HEK293 (cell line): ENCODE data around the gene ZNF223.

Experiments used
- CTCF ChIA-PET: fragments of 350-600 bp; formaldehyde crosslinking; extraction: SDS; loops from one replicate; lab custom pipeline; 2021; ENCODE audit warnings: antibody characterized with exemption; lab: Yijun Ruan, JAX
- POLR2A ChIA-PET: fragments of 300-600 bp; formaldehyde crosslinking; extraction: SDS; loops from one replicate; lab custom pipeline; 2020; ENCODE audit warnings: antibody characterized with exemption, inconsistent platforms; lab: Yijun Ruan, JAX
- H3K27ac ChIP-seq: fragments of 200-500 bp; sonication (Bioruptor generic); 2 replicates; pipeline ENCODE4 v1.5.1; 2014; ENCODE audit warnings: low read depth, low read length, control low read depth, inconsistent platforms; ENCODE audit errors: extremely low read depth
- H3K36me3 ChIP-seq, 2 experiments: fragments of 200-500 bp in 1 of 2; sonication (Bioruptor generic) in 1 of 2; 1 replicate in 1 of 2; 2 replicates in 1 of 2; pipeline ENCODE4 v1.5.1; 2014 to 2017; ENCODE audit warnings: inconsistent platforms in 2 of 2, low read length in 2 of 2; ENCODE audit not compliant: control insufficient read depth in 2 of 2, insufficient read depth in 1 of 2
- H3K4me1 ChIP-seq: fragments of 200-500 bp; sonication (Bioruptor generic); 2 replicates; pipeline ENCODE4 v1.5.1; 2014; ENCODE audit warnings: mild to moderate bottlenecking, low read length, inconsistent platforms; ENCODE audit not compliant: control insufficient read depth, insufficient read depth
- H3K4me3 ChIP-seq: 2 replicates; pipeline ENCODE4 v1.5.1; 2011; ENCODE audit warnings: low read depth, mild to moderate bottlenecking, control low read depth, low read length, moderate library complexity
- H3K9me3 ChIP-seq: fragments of 200-500 bp; sonication (Bioruptor generic); 2 replicates; pipeline ENCODE4 v1.5.1; 2014; ENCODE audit warnings: low read depth, low read length, inconsistent platforms; ENCODE audit not compliant: control insufficient read depth, insufficient read depth
- ELK4 ChIP-seq: IDR thresholded peaks from 2 replicates; pipeline ENCODE4 v1.6.1; 2011; ENCODE audit warnings: mild to moderate bottlenecking, low read depth, low read length, borderline replicate concordance
- IKZF3 ChIP-seq: fragments of 450-650 bp; IDR thresholded peaks from 2 replicates; pipeline ENCODE4 v1.5.0; 2018; ENCODE audit warnings: missing biosample characterization, mild to moderate bottlenecking, missing genetic modification characterization, moderate library complexity
- MZF1 ChIP-seq: fragments of 450-650 bp; formaldehyde crosslinking; IDR thresholded peaks from 2 replicates; pipeline ENCODE4 v1.5.1; 2017; ENCODE audit warnings: missing biosample characterization, missing genetic modification characterization, borderline replicate concordance
- REPIN1 ChIP-seq: fragments of 450-650 bp; formaldehyde crosslinking; IDR thresholded peaks from 2 replicates; pipeline ENCODE4 v1.5.1; 2017; ENCODE audit warnings: missing biosample characterization, missing genetic modification characterization, low read depth
- ZNF133 ChIP-seq: fragments of 450-650 bp; formaldehyde crosslinking; IDR thresholded peaks from 2 replicates; pipeline ENCODE4 v1.5.1; 2016; ENCODE audit warnings: missing biosample characterization, missing genetic modification characterization
- ZNF155 ChIP-seq: fragments of 450-650 bp; formaldehyde crosslinking; IDR thresholded peaks from 2 replicates; pipeline ENCODE4 v1.5.1; 2016; ENCODE audit warnings: missing biosample characterization, missing genetic modification characterization
- ZNF184 ChIP-seq: fragments of 450-650 bp; IDR thresholded peaks from 2 replicates; pipeline ENCODE4 v1.5.1; 2018; ENCODE audit warnings: missing biosample characterization, mild to moderate bottlenecking, missing genetic modification characterization
- ZNF214 ChIP-seq: fragments of 450-650 bp; formaldehyde crosslinking; IDR thresholded peaks from 2 replicates; pipeline ENCODE4 v1.5.1; 2017; ENCODE audit warnings: missing biosample characterization, mild to moderate bottlenecking, missing genetic modification characterization, borderline replicate concordance
- ZNF23 ChIP-seq: fragments of 450-650 bp; formaldehyde crosslinking; IDR thresholded peaks from 2 replicates; pipeline ENCODE4 v1.5.1; 2016; ENCODE audit warnings: missing biosample characterization, missing genetic modification characterization, borderline replicate concordance
- ZNF266 ChIP-seq: fragments of 450-650 bp; formaldehyde crosslinking; IDR thresholded peaks from 2 replicates; pipeline ENCODE4 v1.5.1; 2016; ENCODE audit warnings: missing biosample characterization, missing genetic modification characterization, low read depth
- ZNF366 ChIP-seq: fragments of 450-650 bp; formaldehyde crosslinking; conservative IDR thresholded peaks from 2 replicates; pipeline ENCODE4 v1.5.1; 2016; ENCODE audit warnings: missing biosample characterization, missing genetic modification characterization
- ZNF398 ChIP-seq: fragments of 450-650 bp; formaldehyde crosslinking; IDR thresholded peaks from 2 replicates; pipeline ENCODE4 v1.5.1; 2017; ENCODE audit warnings: missing biosample characterization, missing genetic modification characterization
- ZNF488 ChIP-seq: fragments of 450-650 bp; formaldehyde crosslinking; IDR thresholded peaks from 2 replicates; pipeline ENCODE4 v1.5.1; 2016; ENCODE audit warnings: missing biosample characterization, missing genetic modification characterization
- ZNF501 ChIP-seq: fragments of 450-650 bp; formaldehyde crosslinking; IDR thresholded peaks from 2 replicates; pipeline ENCODE4 v1.5.1; 2016; ENCODE audit warnings: missing biosample characterization, missing genetic modification characterization
- ZNF529 ChIP-seq: fragments of 450-650 bp; formaldehyde crosslinking; IDR thresholded peaks from 2 replicates; pipeline ENCODE4 v1.5.1; 2017; ENCODE audit warnings: missing genetic modification characterization, missing biosample characterization; ENCODE audit not compliant: insufficient replicate concordance
- ZNF561 ChIP-seq: fragments of 450-650 bp; IDR thresholded peaks from 2 replicates; pipeline ENCODE4 v1.5.1; 2018; ENCODE audit warnings: missing biosample characterization, missing genetic modification characterization, borderline replicate concordance
- ZNF600 ChIP-seq: fragments of 450-650 bp; formaldehyde crosslinking; IDR thresholded peaks from 2 replicates; pipeline ENCODE4 v1.5.1; 2016; ENCODE audit warnings: missing biosample characterization, missing genetic modification characterization
- ZNF707 ChIP-seq: fragments of 450-650 bp; formaldehyde crosslinking; IDR thresholded peaks from 2 replicates; pipeline ENCODE4 v1.5.1; 2016; ENCODE audit warnings: missing biosample characterization, missing genetic modification characterization
- ZNF785 ChIP-seq: fragments of 450-650 bp; formaldehyde crosslinking; IDR thresholded peaks from 2 replicates; pipeline ENCODE4 v1.5.1; 2016; ENCODE audit warnings: missing biosample characterization, missing genetic modification characterization
- ZSCAN30 ChIP-seq: fragments of 450-650 bp; IDR thresholded peaks from 2 replicates; pipeline ENCODE4 v1.5.1; 2018; ENCODE audit warnings: missing biosample characterization, mild to moderate bottlenecking, missing genetic modification characterization, moderate library complexity
- TF ChIP-seq, protein P1 (sequence below): fragments of 450-650 bp; formaldehyde crosslinking; IDR thresholded peaks from 2 replicates; pipeline ENCODE4 v1.5.1; 2017; ENCODE audit warnings: missing biosample characterization, missing genetic modification characterization
- TF ChIP-seq, protein P2 (sequence below): fragments of 450-650 bp; formaldehyde crosslinking; IDR thresholded peaks from 2 replicates; pipeline ENCODE4 v1.5.1; 2016; ENCODE audit warnings: missing biosample characterization, missing genetic modification characterization, borderline replicate concordance
- TF ChIP-seq, protein P3 (sequence below): fragments of 450-650 bp; formaldehyde crosslinking; IDR thresholded peaks from 2 replicates; pipeline ENCODE4 v1.5.0; 2017; ENCODE audit warnings: missing biosample characterization, missing genetic modification characterization, borderline replicate concordance

Gene ZNF223

DNA sequence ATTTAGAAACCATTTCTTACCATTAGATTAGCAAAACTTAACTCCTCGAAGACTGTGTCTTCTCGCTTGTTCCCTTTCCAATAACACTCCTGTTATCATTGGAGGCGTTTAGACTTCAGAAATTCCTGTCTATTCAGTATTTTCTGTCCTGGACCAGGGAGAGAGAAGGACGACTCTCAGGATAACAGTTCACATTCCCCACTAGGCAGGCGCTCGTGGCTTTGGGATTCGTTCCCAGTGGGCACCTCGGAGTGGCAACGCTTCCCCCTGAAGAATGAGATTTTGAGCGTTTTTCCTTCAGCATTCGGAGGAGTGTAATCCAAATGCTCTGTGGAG is 60.9 kb downstream of the ZNF223 start:
- CTCF ChIA-PET: no interaction called here
- H3K4me3 ChIP-seq: peak overlapping the region; percentile 59
- H3K9me3 ChIP-seq: peaks cover 31% of the 10 kb centered on the region
- H3K4me1 ChIP-seq: peaks cover 14% of the 10 kb centered on the region
- POLR2A ChIA-PET: interaction anchor here (0.6 to 3.5 kb wide), 14 partner anchors 10 to 461 kb away, joined by 3 to 33 read pairs (median 6); partner anchors contain the start of genes ZNF221, ZNF223, ZNF224 and ZNF226
- H3K36me3 ChIP-seq: peaks cover 32 to 64% of the 10 kb centered on the region in 2 experiments
- peak overlapping the region; percentile 81 for H3K27ac ChIP-seq
- TF ChIP-seq ZNF488 (no peak), ZNF214 (tag by site-specific recombination) (no peak), ZNF501 (tag by site-specific recombination) (peak; percentile 29; the same call in 1 of the 2 replicates), IKZF3 (tag by site-specific recombination) (no peak; the same call in 1 of the 2 replicates), ZNF561 (tag by site-specific recombination) (peak; percentile 54; the same call in 1 of the 2 replicates), ZNF785 (tag by site-specific recombination) (no peak), ZNF266 (no peak), MZF1 (tag by site-specific recombination) (peak; percentile 76; the same call in 1 of the 2 replicates), ZSCAN30 (tag by site-specific recombination) (0 out of 2 replicates have a peak, but pooled peaks have one; percentile 1), ELK4 (no peak), ZNF133 (tag by site-specific recombination) (no peak), ZNF398 (tag by site-specific recombination) (peak; percentile 12; the same call in 1 of the 2 replicates), ZNF366 (tag by site-specific recombination) (peak; percentile 87)
- TF ChIP-seq, protein P1, sequence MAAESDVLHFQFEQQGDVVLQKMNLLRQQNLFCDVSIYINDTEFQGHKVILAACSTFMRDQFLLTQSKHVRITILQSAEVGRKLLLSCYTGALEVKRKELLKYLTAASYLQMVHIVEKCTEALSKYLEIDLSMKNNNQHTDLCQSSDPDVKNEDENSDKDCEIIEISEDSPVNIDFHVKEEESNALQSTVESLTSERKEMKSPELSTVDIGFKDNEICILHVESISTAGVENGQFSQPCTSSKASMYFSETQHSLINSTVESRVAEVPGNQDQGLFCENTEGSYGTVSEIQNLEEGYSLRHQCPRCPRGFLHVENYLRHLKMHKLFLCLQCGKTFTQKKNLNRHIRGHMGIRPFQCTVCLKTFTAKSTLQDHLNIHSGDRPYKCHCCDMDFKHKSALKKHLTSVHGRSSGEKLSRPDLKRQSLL (tag by site-specific recombination): no peak

DNA sequence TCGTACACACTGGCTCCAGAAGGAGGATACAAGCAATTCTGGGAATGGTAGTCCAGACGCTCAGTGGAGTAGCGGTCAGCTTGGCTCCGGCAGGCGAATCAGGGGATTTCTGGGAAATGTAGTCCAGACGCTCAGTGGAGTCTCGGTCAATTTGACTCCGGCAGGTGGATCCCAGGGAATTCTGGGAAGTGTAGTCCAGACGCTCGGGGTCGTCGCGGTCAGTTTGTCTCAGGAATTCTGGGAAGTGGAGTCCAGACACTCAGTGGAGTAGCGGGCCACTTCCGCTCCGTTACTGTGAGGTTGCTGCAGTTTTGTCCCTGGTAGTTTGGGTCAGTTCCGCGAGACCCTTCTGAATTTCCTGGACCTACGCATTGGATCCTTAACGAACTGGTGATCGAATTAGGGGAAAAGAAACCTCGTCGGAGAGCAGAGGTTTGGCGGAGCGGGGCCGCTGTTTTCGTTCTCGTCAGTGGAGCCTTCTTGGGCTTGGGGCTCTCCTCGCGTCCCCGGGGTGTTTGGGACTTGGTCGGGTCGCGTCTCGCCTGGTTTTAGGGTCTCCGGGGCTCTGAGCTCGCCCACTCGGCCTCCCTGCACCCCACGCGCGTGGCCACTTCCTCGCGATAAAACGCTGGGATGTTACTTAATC is 61.4 kb downstream of the ZNF223 start, which contains the start of gene ZNF225:
Gene ZNF225 (plus strand): TSS at position 262 of the 646 bp plus-strand sequence. CDS start 2,429 bp downstream, outside the sequence.
- peaks cover 14% of the 10 kb centered on the region for H3K4me1 ChIP-seq
- POLR2A ChIA-PET: interaction anchor here (0.6 to 3.5 kb wide), 17 partner anchors 10 to 461 kb away, joined by 3 to 33 read pairs (median 5); partner anchors contain the start of genes ZNF221, ZNF223, ZNF224 and ZNF226
- peak within 1 kb of the TSS; percentile 59 for H3K4me3 ChIP-seq
- CTCF ChIA-PET: interaction anchor here (1.0 to 1.2 kb wide), 4 partner anchors 11 to 100 kb away, joined by 3 to 4 read pairs (median 3); partner anchors contain the start of gene ZNF227
- peaks cover 26% of the 10 kb centered on the region for H3K9me3 ChIP-seq
- H3K36me3 ChIP-seq: peaks cover 32 to 64% of the 10 kb centered on the region in 2 experiments
- H3K27ac ChIP-seq: peak within 1 kb of the TSS; percentile 81
- TF ChIP-seq ZNF529: no peak
- TF ChIP-seq, protein P2, sequence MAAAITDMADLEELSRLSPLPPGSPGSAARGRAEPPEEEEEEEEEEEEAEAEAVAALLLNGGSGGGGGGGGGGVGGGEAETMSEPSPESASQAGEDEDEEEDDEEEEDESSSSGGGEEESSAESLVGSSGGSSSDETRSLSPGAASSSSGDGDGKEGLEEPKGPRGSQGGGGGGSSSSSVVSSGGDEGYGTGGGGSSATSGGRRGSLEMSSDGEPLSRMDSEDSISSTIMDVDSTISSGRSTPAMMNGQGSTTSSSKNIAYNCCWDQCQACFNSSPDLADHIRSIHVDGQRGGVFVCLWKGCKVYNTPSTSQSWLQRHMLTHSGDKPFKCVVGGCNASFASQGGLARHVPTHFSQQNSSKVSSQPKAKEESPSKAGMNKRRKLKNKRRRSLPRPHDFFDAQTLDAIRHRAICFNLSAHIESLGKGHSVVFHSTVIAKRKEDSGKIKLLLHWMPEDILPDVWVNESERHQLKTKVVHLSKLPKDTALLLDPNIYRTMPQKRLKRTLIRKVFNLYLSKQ (tag by site-specific recombination): no peak
- TF ChIP-seq, protein P3, sequence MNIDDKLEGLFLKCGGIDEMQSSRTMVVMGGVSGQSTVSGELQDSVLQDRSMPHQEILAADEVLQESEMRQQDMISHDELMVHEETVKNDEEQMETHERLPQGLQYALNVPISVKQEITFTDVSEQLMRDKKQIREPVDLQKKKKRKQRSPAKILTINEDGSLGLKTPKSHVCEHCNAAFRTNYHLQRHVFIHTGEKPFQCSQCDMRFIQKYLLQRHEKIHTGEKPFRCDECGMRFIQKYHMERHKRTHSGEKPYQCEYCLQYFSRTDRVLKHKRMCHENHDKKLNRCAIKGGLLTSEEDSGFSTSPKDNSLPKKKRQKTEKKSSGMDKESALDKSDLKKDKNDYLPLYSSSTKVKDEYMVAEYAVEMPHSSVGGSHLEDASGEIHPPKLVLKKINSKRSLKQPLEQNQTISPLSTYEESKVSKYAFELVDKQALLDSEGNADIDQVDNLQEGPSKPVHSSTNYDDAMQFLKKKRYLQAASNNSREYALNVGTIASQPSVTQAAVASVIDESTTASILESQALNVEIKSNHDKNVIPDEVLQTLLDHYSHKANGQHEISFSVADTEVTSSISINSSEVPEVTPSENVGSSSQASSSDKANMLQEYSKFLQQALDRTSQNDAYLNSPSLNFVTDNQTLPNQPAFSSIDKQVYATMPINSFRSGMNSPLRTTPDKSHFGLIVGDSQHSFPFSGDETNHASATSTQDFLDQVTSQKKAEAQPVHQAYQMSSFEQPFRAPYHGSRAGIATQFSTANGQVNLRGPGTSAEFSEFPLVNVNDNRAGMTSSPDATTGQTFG (tag by site-specific recombination): no peak
- no peak for TF ChIP-seq ZNF707 (tag by site-specific recombination)
- TF ChIP-seq ZNF155 (tag by site-specific recombination): no peak
- peak; percentile 96 for TF ChIP-seq ZNF600 (tag by site-specific recombination)
- no peak for TF ChIP-seq ZNF184 (tag by site-specific recombination)
- peak; percentile 76; the same call in 1 of the 2 replicates for TF ChIP-seq REPIN1 (tag by site-specific recombination)
- TF ChIP-seq IKZF3 (tag by site-specific recombination): peak; percentile 100; the same call in 1 of the 2 replicates
- no peak for TF ChIP-seq ZNF23
